Measurements from ENCODE around the gene TSPAN19.

Gene TSPAN19

GRCh38 chr12:85018098-85018497 is 18.0 kb downstream of the TSPAN19 start:
- ATAC-seq = no peak
- TF ChIP-seq, protein P1, sequence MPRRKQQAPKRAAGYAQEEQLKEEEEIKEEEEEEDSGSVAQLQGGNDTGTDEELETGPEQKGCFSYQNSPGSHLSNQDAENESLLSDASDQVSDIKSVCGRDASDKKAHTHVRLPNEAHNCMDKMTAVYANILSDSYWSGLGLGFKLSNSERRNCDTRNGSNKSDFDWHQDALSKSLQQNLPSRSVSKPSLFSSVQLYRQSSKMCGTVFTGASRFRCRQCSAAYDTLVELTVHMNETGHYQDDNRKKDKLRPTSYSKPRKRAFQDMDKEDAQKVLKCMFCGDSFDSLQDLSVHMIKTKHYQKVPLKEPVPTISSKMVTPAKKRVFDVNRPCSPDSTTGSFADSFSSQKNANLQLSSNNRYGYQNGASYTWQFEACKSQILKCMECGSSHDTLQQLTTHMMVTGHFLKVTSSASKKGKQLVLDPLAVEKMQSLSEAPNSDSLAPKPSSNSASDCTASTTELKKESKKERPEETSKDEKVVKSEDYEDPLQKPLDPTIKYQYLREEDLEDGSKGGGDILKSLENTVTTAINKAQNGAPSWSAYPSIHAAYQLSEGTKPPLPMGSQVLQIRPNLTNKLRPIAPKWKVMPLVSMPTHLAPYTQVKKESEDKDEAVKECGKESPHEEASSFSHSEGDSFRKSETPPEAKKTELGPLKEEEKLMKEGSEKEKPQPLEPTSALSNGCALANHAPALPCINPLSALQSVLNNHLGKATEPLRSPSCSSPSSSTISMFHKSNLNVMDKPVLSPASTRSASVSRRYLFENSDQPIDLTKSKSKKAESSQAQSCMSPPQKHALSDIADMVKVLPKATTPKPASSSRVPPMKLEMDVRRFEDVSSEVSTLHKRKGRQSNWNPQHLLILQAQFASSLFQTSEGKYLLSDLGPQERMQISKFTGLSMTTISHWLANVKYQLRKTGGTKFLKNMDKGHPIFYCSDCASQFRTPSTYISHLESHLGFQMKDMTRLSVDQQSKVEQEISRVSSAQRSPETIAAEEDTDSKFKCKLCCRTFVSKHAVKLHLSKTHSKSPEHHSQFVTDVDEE (CRISPR knock-in tag; IDR thresholded peaks at IDR 0.05) = no peak
- TF ChIP-seq GLIS3 (CRISPR knock-in tag; IDR thresholded peaks at IDR 0.05) (no peak), ZC3H10 (CRISPR knock-in tag; IDR thresholded peaks at IDR 0.05) (no peak), OSR1 (CRISPR knock-in tag; IDR thresholded peaks at IDR 0.05) (no peak), TCF4 (CRISPR knock-in tag; IDR thresholded peaks at IDR 0.05; ENCODE audit: borderline replicate concordance) (no peak), SNAI2 (CRISPR knock-in tag; IDR thresholded peaks at IDR 0.05) (no peak), ZFP3 (CRISPR knock-in tag; IDR thresholded peaks at IDR 0.05) (no peak), RARB (CRISPR knock-in tag; IDR thresholded peaks at IDR 0.05) (no peak), CREB5 (CRISPR knock-in tag; IDR thresholded peaks at IDR 0.05; ENCODE audit: low read depth) (no peak), ZNF70 (CRISPR knock-in tag; IDR thresholded peaks at IDR 0.05) (no peak), ZFP30 (CRISPR knock-in tag; IDR thresholded peaks at IDR 0.05) (no peak), CSRNP3 (CRISPR knock-in tag; IDR thresholded peaks at IDR 0.05) (no peak), CSDC2 (CRISPR knock-in tag; IDR thresholded peaks at IDR 0.05) (no peak)

DNA sequence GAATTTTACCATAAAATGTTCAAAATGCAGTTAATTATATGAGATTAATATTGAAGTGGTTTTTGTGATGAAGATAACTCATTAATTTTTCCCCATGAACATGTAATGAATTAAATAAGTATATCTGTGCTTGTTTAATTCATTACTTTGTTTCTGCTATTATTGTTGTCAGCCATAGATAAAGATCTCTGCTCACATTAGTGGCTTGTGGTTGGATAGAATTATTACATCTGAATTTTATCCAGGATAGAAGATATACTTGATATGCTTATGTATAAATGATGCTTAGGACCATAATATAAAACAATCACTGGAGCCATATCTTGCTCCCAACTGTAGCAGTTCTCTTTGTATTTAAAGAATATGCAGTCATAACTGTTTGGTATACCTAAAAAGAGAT is 18.5 kb downstream of the TSPAN19 start:
- TF ChIP-seq ZFP3 (CRISPR knock-in tag; IDR thresholded peaks at IDR 0.05) = no peak
- TF ChIP-seq CREB5 (CRISPR knock-in tag; IDR thresholded peaks at IDR 0.05; ENCODE audit: low read depth) = no peak
- TF ChIP-seq CSDC2 (CRISPR knock-in tag; IDR thresholded peaks at IDR 0.05) = no peak
- no peak for ATAC-seq

GRCh38 chr12:85017133-85017532 is 18.9 kb downstream of the TSPAN19 start:
- ATAC-seq = no peak

DNA sequence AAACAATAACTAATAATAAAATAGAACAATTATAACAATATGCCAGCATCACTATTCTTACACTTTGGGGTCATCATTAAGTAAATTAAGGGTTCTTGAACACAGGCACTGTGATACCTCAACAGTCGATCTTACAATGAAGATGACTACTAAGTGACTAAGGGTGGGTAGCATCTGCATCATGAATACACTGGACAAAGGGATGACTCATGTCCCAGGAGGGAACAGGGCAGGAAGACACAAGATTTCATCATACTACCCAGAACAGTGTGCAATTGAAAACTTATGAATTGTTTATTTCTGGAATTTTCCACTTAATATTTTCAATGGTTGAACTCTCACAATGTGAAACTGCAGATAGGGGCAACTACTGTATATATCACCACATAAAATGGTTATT is 19.7 kb downstream of the TSPAN19 start:
- peak; percentile 82 for ATAC-seq
- TF ChIP-seq, protein P2, sequence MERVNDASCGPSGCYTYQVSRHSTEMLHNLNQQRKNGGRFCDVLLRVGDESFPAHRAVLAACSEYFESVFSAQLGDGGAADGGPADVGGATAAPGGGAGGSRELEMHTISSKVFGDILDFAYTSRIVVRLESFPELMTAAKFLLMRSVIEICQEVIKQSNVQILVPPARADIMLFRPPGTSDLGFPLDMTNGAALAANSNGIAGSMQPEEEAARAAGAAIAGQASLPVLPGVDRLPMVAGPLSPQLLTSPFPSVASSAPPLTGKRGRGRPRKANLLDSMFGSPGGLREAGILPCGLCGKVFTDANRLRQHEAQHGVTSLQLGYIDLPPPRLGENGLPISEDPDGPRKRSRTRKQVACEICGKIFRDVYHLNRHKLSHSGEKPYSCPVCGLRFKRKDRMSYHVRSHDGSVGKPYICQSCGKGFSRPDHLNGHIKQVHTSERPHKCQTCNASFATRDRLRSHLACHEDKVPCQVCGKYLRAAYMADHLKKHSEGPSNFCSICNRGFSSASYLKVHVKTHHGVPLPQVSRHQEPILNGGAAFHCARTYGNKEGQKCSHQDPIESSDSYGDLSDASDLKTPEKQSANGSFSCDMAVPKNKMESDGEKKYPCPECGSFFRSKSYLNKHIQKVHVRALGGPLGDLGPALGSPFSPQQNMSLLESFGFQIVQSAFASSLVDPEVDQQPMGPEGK (CRISPR knock-in tag; IDR thresholded peaks at IDR 0.05; ENCODE audit: borderline replicate concordance) = no peak
- no peak for TF ChIP-seq SNAI2 (CRISPR knock-in tag; IDR thresholded peaks at IDR 0.05)
- TF ChIP-seq PPARA (CRISPR knock-in tag; IDR thresholded peaks at IDR 0.05; ENCODE audit: borderline replicate concordance) = no peak
- TF ChIP-seq TOX (CRISPR knock-in tag; IDR thresholded peaks at IDR 0.05; ENCODE audit: borderline replicate concordance) = no peak
- no peak for TF ChIP-seq RARB (CRISPR knock-in tag; IDR thresholded peaks at IDR 0.05)
- TF ChIP-seq ZNF8 (CRISPR knock-in tag; IDR thresholded peaks at IDR 0.05) = no peak
- TF ChIP-seq, protein P3, sequence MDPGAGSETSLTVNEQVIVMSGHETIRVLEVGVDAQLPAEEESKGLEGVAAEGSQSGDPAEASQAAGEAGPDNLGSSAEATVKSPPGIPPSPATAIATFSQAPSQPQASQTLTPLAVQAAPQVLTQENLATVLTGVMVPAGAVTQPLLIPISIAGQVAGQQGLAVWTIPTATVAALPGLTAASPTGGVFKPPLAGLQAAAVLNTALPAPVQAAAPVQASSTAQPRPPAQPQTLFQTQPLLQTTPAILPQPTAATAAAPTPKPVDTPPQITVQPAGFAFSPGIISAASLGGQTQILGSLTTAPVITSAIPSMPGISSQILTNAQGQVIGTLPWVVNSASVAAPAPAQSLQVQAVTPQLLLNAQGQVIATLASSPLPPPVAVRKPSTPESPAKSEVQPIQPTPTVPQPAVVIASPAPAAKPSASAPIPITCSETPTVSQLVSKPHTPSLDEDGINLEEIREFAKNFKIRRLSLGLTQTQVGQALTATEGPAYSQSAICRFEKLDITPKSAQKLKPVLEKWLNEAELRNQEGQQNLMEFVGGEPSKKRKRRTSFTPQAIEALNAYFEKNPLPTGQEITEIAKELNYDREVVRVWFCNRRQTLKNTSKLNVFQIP (CRISPR knock-in tag; IDR thresholded peaks at IDR 0.05; ENCODE audit: borderline replicate concordance, low read depth) = no peak
- TF ChIP-seq TCF4 (CRISPR knock-in tag; IDR thresholded peaks at IDR 0.05; ENCODE audit: borderline replicate concordance) = no peak
- no peak for TF ChIP-seq GLIS3 (CRISPR knock-in tag; IDR thresholded peaks at IDR 0.05)
- TF ChIP-seq ESRRG (CRISPR knock-in tag; IDR thresholded peaks at IDR 0.05) = no peak
- TF ChIP-seq CREB5 (CRISPR knock-in tag; IDR thresholded peaks at IDR 0.05; ENCODE audit: low read depth) = no peak
- no peak for TF ChIP-seq ZNF70 (CRISPR knock-in tag; IDR thresholded peaks at IDR 0.05)
- TF ChIP-seq ZFP3 (CRISPR knock-in tag; IDR thresholded peaks at IDR 0.05) = no peak
- no peak for TF ChIP-seq ARNTL (CRISPR knock-in tag; IDR thresholded peaks at IDR 0.05; ENCODE audit: borderline replicate concordance, low read depth)

More at GRCh38 chr12:85017133-85017532, 18.9 kb downstream of the TSPAN19 start:
- TF ChIP-seq, protein P3 (CRISPR knock-in tag; IDR thresholded peaks at IDR 0.05; ENCODE audit: borderline replicate concordance, low read depth) = no peak
- no peak for TF ChIP-seq SNAI2 (CRISPR knock-in tag; IDR thresholded peaks at IDR 0.05)
- TF ChIP-seq ZNF565 (CRISPR knock-in tag; conservative IDR thresholded peaks at IDR 0.05; ENCODE audit: low read depth) = no peak
- TF ChIP-seq GLIS3 (CRISPR knock-in tag; IDR thresholded peaks at IDR 0.05) = no peak
- TF ChIP-seq ZFP30 (CRISPR knock-in tag; IDR thresholded peaks at IDR 0.05) = no peak

Measured in SK-N-SH treated with all-trans-retinoic acid at 6 μM for 48 hours (cell line).